Medulla oblongata (tissue), 1 donor: ENCODE measurements around the gene ANXA11.
A peak's percentile ranks its signal among the peaks of the same experiment; 100 is the strongest.
"Not testable (repeated sequence)": the region's sequence is repeated elsewhere in the genome, so short reads cannot be mapped to it uniquely, and the experiment has no call there.

ENCODE experiments used
- DNase-seq: peaks from one replicate; pipeline ENCODE4 v3.0.0-alpha.2; 2015; ENCODE audit errors: extremely low spot score

Gene ANXA11

DNA sequence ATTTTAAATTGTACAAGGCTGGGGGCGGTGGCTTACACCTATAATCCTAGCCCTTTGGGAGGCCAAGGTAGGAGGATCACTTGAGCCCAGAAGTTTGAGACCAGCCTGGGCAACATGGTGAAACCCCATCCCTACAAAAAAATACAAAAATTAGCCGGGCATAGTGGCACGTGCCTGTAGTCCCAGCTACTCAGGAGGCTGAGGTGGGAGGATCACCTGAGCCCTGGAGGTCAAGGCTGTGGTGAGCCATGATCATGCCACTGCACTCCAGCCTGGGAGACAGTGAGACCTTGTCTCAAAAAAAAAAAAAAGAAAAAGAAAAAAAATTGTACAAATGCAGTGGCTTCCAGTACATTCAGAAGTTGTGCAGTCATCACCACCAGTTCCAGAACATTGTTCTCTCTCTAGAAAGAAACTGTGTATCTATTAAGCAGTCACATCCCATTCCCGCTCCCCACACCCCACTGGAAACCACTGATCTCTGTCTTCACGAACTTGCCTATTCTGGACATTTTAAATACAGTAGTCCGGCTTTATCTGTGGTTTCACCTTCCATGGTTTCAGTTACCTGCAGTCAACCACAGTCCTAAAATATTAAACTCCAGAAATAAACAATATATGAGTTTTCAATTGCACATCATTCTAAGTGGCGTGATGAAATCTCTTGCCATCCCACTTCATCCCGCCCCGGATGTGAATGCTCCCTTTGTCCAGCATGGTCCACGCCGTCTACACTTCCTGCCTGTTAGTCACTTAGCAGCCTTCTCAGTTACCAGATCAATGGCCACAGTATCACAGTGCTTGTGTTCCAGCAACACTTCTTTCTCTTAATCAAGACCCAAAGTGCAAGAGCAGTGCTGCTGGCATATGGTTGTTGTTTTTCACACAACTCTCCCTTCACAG lies 59.7 kb downstream of the ANXA11 start:
- DNase-seq, result not testable (repeated sequence)

DNA sequence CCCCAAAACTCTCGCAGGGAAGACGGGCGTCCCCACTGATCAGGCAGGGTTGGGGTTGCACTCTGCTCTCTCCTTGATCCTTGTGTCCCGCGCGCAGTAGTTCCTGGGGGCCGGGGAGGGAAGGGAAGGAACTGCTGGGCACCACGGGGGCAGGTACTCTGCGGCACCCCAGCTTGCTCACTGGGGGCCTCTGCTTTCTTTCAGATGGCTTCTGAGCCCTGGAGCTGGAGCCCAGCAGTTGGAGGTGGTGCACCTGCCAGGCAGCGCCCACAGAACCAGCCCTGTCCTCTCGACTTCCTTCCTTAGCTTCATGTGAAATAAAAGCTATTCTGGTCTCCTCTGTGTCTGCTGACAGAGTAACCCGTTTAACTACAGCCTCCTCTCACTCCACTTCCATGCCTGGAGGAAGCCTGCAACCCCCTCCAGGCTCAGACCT lies 60.6 kb downstream of the ANXA11 start:
- DNase-seq, result no peak

DNA sequence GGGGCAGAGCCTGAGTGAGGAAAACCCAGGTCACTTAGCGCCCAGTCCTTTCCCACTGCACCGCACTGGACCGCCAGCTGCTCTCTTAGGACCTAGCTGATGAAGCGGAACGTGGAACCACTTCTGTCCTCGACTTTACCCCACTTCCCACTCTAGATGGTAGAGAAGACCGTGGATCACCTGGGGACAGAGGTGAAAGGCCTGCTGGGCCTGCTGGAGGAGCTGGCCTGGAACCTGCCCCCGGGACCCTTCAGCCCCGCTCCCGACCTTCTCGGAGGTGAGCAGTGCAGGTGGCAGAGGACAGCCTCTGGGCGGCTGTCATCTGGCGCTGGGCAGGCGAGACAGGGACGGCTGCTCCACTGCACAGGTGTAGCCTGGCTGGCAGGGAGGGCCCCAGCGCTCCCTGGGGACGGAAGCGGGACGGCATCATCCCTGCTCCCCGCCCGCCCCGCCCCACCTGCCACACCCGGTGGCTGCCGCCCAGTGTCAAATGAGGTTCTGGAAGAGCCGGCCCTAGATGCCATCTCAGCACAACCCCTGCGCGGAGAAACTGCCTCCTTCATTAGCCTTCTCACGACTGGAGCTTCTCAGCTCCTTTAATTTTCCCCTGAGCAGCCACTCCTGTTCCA lies 61.2 kb downstream of the ANXA11 start:
- no peak for DNase-seq

DNA sequence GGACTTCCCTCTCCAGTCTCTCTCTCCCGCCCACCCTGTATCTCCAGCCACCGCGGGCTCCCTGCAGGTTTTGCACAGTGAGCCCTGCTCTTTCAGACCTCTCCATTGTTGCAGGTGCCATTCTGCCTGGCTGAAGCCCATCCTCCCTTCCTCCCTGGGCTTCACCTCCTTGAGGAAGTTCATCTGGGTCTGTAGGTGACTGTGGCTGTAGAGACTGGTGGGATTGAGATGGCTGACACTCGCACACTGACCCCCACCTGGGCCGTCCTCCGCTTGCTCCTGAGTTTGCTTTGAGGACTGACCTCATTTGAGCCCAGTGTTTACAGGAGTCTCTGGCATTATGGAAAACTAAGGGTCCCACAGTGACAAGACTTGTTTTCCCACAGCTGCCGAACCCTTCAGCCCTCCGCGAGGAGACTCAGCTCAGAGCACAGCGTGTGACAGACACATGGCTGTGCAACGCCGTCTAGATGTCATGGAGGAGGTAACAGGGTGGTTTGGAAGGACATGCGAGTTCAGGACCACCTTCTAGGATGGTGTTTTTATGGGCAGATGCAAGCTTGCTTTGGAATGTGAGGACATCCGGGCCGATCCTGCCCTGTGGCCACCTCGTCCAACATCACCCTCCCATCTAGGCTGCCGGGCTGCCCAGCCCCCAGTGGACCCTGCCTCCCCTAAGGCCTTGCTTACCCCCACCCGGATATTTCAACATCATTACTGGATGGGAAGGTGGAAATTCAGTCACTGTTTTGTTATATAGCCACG lies 63.5 kb downstream of the ANXA11 start:
- no peak for DNase-seq

DNA sequence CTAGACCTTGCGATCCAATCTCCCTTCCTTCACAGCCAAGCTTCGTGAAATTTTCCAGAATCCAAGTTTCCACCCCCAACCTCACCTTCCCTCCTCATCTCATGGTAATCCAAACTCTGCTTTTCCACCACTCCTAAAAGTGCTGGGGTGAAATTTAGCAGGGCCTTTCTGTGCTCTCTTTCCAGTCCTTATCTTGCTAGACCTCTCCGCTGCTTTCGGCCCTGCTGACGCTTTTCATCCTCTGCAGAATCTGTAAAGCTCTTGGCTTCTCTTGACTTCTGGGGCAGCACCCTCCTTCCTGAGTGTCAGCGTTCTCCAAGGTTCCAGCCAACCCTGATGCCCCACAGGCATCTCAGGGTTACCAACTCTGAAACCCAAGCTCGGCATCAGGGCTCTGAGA lies 65.1 kb downstream of the ANXA11 start:
- no peak for DNase-seq

DNA sequence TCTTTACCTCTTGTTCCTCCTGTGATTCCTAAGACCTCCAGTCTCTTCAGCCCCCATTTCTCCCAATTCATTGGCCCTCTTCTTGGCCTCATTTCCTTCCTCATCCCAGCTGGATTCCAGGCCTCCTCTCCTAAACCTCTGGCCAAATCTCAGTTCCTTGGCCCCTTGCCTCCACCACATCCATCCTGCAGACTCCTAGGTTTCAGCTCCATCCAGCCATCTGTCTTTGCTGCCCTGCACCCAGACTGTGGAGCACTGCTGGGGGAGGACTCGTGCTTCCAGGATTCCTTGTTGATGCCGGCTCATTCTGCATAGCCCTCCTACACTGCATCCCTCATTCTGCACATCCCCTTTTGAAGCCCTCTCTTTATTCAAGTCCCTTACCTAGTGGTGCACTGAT lies 66.1 kb downstream of the ANXA11 start:
- DNase-seq, result no peak

DNA sequence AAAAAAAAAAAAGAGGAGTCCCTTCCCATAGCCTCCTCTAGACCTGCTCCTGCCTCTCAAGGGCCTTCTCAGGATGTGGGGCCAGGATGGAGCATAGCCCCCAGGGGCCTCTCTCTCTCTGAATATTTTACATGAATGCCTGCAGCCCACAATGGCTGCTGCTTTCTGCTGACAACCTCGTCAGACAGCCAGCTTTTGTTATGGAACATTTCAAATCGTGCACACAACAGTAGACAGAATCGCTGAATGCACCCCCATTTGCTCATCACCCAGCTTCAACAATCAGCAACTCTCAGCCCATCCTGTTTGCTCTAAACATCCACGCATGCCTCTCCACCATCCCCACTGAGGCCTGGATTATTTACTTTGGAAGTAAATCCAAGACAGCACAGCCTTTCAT lies 67.4 kb downstream of the ANXA11 start:
- no peak for DNase-seq

DNA sequence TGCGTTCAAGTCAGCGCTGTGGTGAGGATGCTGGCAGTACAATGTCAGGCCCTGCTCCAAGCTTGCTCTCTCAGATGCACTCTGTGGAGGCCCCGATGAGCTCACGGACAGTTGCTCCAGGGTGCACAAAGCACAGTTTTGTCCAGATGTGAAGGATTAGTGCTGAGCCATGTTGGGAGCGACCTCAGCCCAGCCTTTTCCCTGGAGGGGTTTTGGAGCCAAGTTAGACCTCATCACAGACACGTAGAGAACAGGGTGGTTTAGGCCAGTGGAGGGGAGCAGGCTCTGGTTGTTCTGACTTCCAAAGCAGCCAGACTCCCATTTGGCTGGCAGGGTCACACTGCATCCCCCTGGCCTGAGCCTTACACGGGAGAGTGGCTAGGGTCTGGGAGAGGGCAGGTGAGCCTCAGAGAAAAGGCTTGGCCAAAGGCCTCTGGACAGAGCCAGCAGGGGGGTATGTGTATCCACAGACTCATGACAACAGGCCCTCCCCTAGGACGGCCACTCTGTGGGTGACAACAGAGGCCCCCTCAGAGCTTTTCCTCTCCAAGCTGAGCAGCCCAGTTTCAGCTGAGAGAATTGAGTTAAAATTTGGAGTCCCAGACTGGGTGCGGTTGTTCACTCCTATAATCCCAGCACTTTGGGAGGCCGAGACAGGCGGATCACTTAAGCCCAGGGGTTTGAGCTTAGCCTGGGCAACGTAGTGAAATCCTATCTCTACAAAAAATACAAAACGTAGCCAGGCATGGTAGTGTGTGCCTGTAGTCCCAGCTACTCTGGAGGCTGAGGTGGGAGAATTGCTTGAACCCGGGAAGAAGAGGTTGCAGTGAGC lies 68.1 kb downstream of the ANXA11 start:
- DNase-seq, result no peak

DNA sequence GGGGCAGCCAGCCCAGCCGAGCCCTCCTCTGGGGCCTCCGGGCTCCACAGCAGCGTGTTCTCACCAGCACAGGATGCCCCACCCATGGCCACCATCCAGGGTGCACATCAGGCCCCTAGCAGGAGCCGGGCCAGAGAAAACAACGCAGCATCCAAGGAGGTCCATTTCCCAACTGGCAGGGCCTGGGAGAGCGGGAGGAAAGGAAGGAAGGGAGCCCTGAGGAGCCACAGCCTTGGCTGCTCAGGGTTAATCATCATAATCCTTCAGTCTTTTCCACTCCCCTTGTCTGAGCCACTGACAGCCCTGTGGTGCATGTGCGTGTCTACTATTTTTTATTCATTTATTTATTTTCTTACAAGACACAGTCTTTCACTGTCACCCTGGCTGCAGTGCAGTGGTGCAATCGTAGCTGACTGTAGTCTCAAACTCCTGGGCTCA lies 69.2 kb downstream of the ANXA11 start:
- no peak for DNase-seq

DNA sequence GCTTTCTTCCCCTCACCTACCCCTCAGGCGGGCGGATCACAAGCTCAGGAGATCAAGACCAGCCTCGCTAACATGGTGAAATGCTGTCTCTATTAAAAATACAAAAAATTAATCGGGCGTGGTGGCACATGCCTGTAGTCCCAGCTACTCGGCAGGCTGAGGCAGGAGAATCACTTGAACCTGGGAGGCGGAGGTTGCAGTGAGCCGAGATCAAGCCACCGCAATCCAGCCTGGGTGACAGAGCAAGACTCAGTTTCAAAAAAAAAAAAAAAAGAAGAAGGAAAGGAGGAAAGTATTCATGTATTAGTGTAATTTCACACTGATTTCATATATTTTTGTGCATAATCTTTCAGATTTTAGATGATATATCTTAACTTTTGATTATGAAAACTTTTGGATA lies 71.7 kb downstream of the ANXA11 start:
- not testable (repeated sequence) for DNase-seq

DNA sequence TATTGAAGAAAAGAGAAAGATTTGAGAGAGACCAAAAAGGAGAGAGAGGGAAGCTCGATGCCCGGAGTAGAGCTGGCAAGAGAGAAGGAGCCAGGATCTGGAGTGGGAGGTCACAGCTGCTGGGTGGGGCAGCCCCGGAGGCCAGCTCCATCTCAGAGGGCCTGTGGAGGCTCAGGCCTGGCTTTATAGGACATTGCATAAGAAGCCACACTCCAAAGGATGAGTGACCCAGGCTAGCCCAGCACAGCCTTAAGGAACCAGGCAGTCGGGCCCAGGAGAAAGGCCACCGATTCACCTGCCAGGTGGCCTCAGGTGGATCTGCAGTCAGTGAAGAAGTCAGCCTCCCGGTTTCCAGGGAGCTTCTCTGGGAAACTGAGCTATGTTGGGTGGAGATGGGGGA lies 72.1 kb downstream of the ANXA11 start:
- DNase-seq, result no peak

DNA sequence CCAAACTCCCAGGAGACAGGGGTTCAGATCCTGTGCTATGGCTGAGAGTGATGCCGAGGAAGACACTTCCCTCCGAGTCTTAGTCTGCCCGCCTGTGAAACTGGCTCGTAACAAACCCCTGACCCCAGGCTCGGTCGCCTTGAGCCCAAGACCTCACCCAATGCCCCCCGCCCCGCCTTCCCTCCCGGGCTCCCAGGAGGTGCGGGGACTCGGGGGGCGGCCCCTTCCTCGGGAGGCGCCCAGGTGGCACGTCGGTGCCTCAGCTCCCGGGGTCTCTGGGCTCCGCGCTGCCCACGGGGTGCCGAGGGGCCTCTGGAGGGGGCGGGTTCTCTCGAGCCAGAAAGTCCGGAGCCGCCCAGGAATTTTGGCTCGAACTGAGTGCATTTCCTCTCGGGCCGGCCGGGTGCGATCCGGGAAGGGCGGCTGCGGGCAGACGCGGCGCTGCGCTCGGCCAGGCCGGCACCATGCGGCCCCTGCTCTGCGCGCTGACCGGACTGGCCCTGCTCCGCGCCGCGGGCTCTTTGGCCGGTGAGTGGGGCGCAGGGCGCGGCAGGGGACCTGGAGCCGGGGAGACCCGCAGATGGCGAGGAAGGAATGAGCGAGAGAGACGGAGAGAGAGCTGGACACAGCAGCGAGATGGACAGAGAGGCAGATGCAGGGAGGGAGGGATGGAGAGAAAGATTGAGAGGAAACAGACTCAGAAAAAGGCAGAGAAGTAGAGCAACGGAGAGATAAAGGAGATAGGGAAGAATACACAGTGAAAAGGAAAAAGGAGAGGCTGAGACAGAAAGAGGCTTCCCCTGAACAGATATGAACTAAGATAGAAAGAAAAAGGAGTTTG lies 72.8 kb downstream of the ANXA11 start, which contains the start of gene PLAC9:
TSS of gene PLAC9 (plus strand) at position 432 of the 841 bp plus-strand sequence. CDS start at position 465, 33 bp downstream.
- DNase-seq, result no peak

DNA sequence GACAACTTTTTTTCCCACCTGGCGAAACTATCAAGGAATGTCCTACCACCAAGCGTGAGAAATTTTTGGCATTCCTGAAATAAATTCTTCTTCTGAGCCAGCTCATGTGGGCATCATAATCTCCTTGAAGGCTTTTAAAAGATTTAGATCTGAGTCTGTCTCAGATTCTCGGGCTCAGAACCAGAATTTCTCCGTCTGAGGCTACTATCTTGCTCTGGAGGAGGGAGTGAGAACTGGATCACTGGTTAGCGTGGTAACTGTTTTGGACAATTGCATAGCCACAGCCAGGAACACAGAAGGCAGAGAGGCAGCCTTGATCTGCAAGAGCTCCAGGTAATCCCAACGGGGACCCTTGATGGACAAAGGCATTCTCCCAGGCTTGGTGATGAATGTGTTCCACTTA lies 73.8 kb downstream of the ANXA11 start:
- DNase-seq, result no peak

DNA sequence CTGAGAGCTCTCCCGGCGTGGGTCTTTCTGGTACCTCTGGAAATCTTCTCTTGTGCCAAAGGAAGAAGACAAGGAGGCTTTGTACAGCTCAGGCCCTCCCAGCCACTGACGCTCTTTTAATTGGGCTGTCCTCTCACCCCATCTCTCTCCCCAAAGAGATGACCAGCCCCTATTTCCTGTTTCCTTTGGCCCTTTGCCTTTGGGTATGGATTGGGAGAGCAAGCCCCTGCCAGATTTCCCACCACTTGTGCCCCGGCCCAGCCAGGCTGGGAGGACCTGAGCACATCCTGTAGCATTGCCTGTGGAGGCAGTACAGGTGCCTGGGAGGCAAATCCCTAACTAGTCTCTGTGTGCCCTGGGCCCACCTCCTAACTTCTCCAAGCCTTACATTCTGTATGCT lies 78.5 kb downstream of the ANXA11 start:
- DNase-seq, result peak; percentile 32

DNA sequence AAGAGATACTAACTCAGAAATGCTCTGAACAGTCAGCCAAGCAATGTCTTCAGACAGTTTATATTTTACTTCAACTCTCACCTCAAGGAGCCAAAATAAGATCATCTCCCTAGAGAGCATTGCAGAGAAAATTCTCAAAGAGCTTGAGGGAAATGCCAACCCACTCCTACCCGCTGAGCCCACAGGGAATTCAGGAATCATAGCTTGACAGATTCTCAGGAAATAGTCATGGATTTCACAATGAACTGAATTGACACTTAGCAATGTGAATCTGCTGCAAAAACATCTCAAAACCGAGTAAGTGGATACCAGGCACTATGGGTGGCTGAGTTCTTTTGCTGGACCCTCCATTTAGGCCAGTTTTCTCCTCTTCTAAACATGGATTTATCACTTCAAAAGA lies 82.6 kb downstream of the ANXA11 start:
- no peak for DNase-seq

DNA sequence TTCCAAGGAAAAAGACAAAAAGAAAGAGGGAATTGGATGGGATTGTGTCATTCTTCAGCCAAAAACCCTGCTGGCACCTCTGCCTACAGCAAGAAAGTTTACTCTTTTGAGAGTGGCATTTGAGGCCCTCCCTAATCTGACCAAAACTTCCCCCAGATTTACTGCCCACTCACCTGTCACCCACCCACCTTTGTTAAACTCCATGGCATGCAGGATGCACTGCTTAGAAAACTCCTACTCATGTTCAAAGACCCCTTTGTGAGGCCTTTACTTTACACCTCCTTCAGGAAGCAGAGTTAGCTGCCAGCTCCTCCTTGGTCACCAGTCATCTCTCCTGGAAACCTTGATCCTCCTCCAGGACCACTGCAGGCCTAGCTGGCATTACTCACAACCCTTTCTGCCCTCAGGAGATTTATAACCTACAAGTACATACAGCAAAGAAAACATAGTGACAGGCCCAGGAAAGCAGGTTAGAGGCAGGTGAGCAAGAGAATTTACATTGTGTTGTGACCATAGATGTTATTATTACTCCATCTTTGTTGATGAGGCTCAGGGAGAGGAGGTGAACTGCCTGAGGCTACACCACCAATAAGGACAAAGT lies 83.1 kb downstream of the ANXA11 start:
- no peak for DNase-seq

DNA sequence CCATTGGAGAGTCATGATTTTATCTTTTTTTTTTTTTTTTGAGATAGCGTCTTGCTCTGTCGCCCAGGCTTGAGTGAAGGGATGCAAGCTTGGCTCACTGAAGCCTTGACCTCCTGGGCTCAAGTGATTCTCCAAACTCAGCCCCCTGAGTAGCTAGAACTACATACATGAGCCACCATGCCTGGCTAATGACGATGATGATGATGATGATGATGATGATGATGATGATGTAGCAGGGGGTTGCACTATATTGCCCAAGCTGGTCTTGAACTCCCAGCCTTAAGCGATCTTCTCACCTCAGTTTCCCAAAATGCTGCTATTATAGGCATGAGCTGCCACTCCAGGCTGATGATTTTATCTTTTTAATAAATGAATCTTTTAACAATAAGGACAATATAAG lies 86.7 kb downstream of the ANXA11 start:
- DNase-seq, result no peak

DNA sequence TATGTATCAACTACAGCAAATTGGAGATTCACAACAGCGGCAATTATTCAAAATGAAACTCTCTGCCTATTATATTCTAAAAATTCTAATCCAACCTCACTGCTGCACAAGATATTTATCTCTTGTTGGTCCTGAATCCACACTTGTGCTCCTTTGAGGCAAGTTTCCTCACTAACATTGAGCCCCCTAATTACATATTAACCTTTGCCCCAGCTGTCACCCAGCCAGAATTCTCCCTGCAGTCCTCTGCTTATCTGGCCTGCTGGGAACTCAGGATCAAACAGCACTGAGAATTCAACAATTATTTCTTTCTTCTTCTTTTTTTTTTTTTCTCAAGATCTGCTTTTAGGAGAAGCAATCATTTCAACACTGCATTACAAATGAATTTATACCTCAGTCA lies 94.4 kb downstream of the ANXA11 start:
- no peak for DNase-seq

DNA sequence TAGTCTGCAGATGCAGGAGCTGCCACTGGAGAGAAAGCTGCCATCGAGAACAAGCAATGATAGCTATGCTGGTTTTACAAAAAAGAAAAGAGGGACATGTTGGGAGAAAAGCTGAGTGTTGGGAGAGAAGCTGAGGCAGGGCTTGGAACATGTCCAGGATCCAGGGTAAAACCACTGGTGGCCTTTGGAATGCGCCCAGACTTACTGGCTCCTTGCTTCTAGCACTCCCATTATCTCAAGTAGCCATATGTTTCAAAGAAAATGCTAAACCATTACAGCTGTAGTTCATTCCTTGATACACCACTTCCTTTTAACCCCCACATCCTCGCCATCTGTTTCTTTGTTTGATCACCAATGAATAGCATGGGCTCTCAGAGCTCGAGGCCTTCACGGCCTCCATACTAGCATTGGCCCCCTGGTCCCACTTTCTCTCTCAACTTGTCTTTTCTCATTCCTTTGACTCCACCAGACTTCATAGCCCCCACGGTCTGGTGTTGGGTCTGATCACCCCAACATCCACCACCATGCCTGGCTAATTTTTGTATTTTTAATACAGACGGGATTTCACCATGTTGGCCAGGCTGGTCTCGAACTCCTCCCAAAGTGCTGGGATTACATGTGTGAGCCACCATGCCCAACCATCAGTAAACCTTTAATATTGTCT lies 96.6 kb downstream of the ANXA11 start:
- DNase-seq, result no peak
